HepG2 (cell line): ENCODE data around the gene ULBP2. TPM values are rescaled to one million over a fixed set of nuclear protein-coding genes. Genes with fewer than 3 reads are reported as not detected.

Source experiments
- CHD4 ChIP-seq: fragments of 200-600 bp; sonication (generic); IDR thresholded peaks from 2 replicates; pipeline ENCODE4 v1.7.0; 2017; ENCODE audit warnings: mild to moderate bottlenecking, low read length, borderline replicate concordance
- ETV5 ChIP-seq: IDR thresholded peaks from 2 replicates; pipeline ENCODE4 v1.6.1; 2018; ENCODE audit warnings: missing biosample characterization, missing genetic modification reagents, inconsistent platforms, borderline replicate concordance
- KAT7 ChIP-seq: IDR thresholded peaks from 2 replicates; pipeline ENCODE4 v1.6.1; 2018; ENCODE audit warnings: borderline replicate concordance, missing compliant biosample characterization
- MAF1 ChIP-seq: sonication (generic); formaldehyde crosslinking; IDR thresholded peaks from 2 replicates; pipeline ENCODE4 v1.5.0; 2020; ENCODE audit warnings: missing genetic modification reagents, borderline replicate concordance
- RFXAP ChIP-seq: sonication (generic); formaldehyde crosslinking; IDR thresholded peaks from 2 replicates; pipeline ENCODE4 v1.4.0; 2020; ENCODE audit warnings: missing genetic modification reagents, borderline replicate concordance
- SMARCE1 ChIP-seq: fragments of 450-650 bp; IDR thresholded peaks from 2 replicates; pipeline ENCODE4 v1.6.1; 2017; ENCODE audit warnings: borderline replicate concordance
- TSC22D2 ChIP-seq: sonication (generic); formaldehyde crosslinking; IDR thresholded peaks from 2 replicates; pipeline ENCODE4 v1.5.1; 2020; ENCODE audit warnings: missing genetic modification reagents, mild to moderate bottlenecking, borderline replicate concordance
- U2AF2 ChIP-seq: fragments of 200-400 bp; formaldehyde crosslinking; IDR thresholded peaks from 2 replicates; pipeline ENCODE4 v1.6.1; 2017; ENCODE audit warnings: low read depth, mild to moderate bottlenecking, low read length
- YY1 ChIP-seq: IDR thresholded peaks from 2 replicates; pipeline ENCODE4 v1.6.1; 2011; ENCODE audit warnings: low read length, low read depth, moderate library complexity, mild to moderate bottlenecking; ENCODE audit not compliant: insufficient read depth, insufficient replicate concordance
- ZNF546 ChIP-seq: sonication (generic); formaldehyde crosslinking; conservative IDR thresholded peaks from 2 replicates; pipeline ENCODE4 v1.8.1; 2023; ENCODE audit warnings: mild to moderate bottlenecking, missing genetic modification reagents
- ZNF703 ChIP-seq: sonication (generic); formaldehyde crosslinking; IDR thresholded peaks from 2 replicates; pipeline ENCODE4 v1.5.1; 2020; ENCODE audit warnings: missing genetic modification reagents, mild to moderate bottlenecking, moderate library complexity, borderline replicate concordance
- ZNF724P ChIP-seq: sonication (generic); formaldehyde crosslinking; IDR thresholded peaks from 2 replicates; pipeline ENCODE4 v1.8.0; 2022; ENCODE audit warnings: missing genetic modification reagents, borderline replicate concordance
- ZNF891 ChIP-seq: sonication (generic); formaldehyde crosslinking; IDR thresholded peaks from 2 replicates; pipeline ENCODE4 v1.5.0; 2020; ENCODE audit warnings: mild to moderate bottlenecking, missing genetic modification reagents
- polyA plus RNA-seq, 8 experiments: library from polyadenylated mRNA; depleted of rRNA in 3 of 8; stranded (reverse) in 7 of 8; unstranded in 1 of 8; fragments of >200 nt; fragmentation: Illumina TruSeq in 4 of 8; extraction: Trizol in 4 of 8; gene quantifications; 2 replicates each; pipeline versions ENCODE4 v1.2.1 to v1.2.3, GENCODE V29; 2011 to 2016; ENCODE audit warnings: low read depth in 4 of 8, missing spikeins in 1 of 8, mixed read lengths in 1 of 8; ENCODE audit not compliant: insufficient read depth in 1 of 8
- total RNA-seq, 5 experiments: library from RNA; depleted of rRNA; stranded (reverse); fragments of >200 nt; fragmentation: Illumina TruSeq; extraction: Trizol; gene quantifications; 2 replicates each; pipeline ENCODE4 v1.2.3, GENCODE V29; 2016; ENCODE audit warnings: low read depth in 1 of 5
- TF ChIP-seq, protein P1 (sequence below): sonication (generic); formaldehyde crosslinking; IDR thresholded peaks from one replicate; pipeline ENCODE4 v1.5.1; 2020; ENCODE audit warnings: mild to moderate bottlenecking, missing genetic modification reagents; ENCODE audit errors: not compliant biosample characterization
- TF ChIP-seq, protein P2 (sequence below): fragments of 450-650 bp; IDR thresholded peaks from 2 replicates; pipeline ENCODE4 v1.6.1; 2017
- TF ChIP-seq, protein P3 (sequence below): sonication (generic); formaldehyde crosslinking; IDR thresholded peaks from 2 replicates; pipeline ENCODE4 v1.5.1; 2020; ENCODE audit warnings: missing genetic modification reagents, mild to moderate bottlenecking, borderline replicate concordance

Gene ULBP2
- total and polyA plus RNA-seq, 2 of the 13 experiments (the other 11 are each of a cell fraction or from before 2014, with no cell fraction given): not detected

DNA sequence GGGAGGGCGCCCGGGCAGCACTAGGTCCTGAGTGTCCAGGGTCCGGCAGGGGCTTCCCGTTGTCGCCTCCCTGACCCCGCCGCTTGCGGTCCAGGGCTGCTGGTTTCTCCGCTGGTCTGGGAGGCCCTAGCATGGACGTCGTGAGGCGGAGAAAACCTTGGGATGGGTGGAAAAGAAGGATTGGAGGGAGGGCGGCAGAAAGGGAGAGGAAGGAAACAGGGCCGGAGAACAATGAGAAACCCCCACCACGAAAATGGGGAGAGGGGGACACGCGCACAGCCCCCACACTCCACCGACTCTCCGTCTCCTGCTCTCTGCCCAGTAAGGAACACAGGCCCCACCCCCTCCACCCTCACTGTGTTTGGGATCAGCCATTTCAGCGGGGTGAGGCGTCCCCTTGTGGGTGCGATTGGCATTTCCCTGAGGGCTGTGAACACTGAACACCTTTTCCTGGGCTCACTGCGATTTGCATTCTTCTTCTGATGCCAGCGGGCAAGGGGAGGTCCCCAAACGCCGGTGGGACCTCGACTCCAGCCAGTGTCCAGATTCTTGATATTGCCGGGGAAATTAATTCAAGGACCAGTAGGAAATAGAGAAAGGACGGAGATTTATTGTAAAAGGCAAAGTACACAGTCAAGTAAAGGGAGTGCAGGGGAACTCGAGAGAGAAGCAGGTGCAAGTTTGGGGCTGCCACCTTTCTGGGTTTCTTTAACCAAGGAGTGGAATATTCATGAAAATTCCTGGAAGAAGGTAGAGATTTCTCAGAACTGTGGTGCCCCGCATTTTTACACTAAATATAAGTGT lies 15.6 kb upstream of the ULBP2 start (continued):
- TF ChIP-seq ZNF546 (CRISPR knock-in tag) (no peak), ETV5 (no peak), KAT7 (CRISPR knock-in tag) (no peak), CHD4 (no peak), SMARCE1 (no peak), ZNF703 (CRISPR knock-in tag) (no peak), RFXAP (CRISPR knock-in tag) (peak; percentile 56; the same call in 1 of the 2 replicates), ZNF891 (CRISPR knock-in tag) (0 out of 2 replicates have a peak, but pooled peaks have one; percentile 34), ZNF724P (CRISPR knock-in tag) (no peak), U2AF2 (no peak), TSC22D2 (CRISPR knock-in tag) (peak; percentile 35; the same call in 1 of the 2 replicates), MAF1 (CRISPR knock-in tag) (no peak), YY1 (peak; percentile 68)
- TF ChIP-seq, protein P1, sequence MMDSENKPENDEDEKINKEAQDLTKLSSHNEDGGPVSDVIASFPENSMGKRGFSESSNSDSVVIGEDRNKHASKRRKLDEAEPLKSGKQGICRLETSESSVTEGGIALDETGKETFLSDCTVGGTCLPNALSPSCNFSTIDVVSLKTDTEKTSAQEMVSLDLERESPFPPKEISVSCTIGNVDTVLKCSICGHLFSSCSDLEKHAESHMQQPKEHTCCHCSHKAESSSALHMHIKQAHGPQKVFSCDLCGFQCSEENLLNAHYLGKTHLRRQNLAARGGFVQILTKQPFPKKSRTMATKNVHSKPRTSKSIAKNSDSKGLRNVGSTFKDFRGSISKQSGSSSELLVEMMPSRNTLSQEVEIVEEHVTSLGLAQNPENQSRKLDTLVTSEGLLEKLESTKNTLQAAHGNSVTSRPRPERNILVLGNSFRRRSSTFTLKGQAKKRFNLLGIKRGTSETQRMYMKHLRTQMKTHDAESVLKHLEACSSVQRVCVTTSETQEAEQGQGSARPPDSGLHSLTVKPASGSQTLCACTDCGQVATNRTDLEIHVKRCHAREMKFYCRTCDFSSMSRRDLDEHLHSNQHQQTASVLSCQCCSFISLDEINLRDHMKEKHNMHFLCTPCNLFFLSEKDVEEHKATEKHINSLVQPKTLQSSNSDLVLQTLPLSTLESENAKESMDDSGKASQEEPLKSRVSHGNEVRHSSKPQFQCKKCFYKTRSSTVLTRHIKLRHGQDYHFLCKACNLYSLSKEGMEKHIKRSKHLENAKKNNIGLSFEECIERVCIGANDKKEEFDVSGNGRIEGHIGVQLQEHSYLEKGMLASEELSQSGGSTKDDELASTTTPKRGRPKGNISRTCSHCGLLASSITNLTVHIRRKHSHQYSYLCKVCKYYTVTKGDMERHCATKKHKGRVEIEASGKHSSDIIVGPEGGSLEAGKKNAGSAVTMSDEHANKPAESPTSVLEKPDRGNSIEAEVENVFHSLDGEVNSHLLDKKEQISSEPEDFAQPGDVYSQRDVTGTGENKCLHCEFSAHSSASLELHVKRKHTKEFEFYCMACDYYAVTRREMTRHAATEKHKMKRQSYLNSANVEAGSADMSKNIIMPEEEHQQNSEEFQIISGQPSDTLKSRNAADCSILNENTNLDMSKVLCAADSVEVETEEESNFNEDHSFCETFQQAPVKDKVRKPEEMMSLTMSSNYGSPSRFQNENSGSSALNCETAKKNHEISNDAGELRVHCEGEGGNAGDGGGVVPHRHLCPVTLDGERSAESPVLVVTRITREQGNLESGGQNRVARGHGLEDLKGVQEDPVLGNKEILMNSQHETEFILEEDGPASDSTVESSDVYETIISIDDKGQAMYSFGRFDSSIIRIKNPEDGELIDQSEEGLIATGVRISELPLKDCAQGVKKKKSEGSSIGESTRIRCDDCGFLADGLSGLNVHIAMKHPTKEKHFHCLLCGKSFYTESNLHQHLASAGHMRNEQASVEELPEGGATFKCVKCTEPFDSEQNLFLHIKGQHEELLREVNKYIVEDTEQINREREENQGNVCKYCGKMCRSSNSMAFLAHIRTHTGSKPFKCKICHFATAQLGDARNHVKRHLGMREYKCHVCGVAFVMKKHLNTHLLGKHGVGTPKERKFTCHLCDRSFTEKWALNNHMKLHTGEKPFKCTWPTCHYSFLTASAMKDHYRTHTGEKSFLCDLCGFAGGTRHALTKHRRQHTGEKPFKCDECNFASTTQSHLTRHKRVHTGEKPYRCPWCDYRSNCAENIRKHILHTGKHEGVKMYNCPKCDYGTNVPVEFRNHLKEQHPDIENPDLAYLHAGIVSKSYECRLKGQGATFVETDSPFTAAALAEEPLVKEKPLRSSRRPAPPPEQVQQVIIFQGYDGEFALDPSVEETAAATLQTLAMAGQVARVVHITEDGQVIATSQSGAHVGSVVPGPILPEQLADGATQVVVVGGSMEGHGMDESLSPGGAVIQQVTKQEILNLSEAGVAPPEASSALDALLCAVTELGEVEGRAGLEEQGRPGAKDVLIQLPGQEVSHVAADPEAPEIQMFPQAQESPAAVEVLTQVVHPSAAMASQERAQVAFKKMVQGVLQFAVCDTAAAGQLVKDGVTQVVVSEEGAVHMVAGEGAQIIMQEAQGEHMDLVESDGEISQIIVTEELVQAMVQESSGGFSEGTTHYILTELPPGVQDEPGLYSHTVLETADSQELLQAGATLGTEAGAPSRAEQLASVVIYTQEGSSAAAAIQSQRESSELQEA: peak; percentile 38
- TF ChIP-seq, protein P2, sequence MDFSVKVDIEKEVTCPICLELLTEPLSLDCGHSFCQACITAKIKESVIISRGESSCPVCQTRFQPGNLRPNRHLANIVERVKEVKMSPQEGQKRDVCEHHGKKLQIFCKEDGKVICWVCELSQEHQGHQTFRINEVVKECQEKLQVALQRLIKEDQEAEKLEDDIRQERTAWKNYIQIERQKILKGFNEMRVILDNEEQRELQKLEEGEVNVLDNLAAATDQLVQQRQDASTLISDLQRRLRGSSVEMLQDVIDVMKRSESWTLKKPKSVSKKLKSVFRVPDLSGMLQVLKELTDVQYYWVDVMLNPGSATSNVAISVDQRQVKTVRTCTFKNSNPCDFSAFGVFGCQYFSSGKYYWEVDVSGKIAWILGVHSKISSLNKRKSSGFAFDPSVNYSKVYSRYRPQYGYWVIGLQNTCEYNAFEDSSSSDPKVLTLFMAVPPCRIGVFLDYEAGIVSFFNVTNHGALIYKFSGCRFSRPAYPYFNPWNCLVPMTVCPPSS: no peak
- TF ChIP-seq, protein P3, sequence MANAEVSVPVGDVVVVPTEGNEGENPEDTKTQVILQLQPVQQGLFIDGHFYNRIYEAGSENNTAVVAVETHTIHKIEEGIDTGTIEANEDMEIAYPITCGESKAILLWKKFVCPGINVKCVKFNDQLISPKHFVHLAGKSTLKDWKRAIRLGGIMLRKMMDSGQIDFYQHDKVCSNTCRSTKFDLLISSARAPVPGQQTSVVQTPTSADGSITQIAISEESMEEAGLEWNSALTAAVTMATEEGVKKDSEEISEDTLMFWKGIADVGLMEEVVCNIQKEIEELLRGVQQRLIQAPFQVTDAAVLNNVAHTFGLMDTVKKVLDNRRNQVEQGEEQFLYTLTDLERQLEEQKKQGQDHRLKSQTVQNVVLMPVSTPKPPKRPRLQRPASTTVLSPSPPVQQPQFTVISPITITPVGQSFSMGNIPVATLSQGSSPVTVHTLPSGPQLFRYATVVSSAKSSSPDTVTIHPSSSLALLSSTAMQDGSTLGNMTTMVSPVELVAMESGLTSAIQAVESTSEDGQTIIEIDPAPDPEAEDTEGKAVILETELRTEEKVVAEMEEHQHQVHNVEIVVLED (CRISPR knock-in tag): peak; percentile 14; the same call in 1 of the 2 replicates
